NK-92 treated with Interleukin-12 subunit alpha and Interleukin-12 subunit beta, amount 100 ng/mL, for 24 hours (cell line): ENCODE measurements around the gene PARP14.
"Not testable (repeated sequence)": the region's sequence is repeated elsewhere in the genome, so short reads cannot be mapped to it uniquely, and the experiment has no call there.

Source experiments
- DNase-seq: peaks from one replicate; lab custom pipeline; 2025; lab: John Stamatoyannopoulos, UW

PARP14 gene

DNA sequence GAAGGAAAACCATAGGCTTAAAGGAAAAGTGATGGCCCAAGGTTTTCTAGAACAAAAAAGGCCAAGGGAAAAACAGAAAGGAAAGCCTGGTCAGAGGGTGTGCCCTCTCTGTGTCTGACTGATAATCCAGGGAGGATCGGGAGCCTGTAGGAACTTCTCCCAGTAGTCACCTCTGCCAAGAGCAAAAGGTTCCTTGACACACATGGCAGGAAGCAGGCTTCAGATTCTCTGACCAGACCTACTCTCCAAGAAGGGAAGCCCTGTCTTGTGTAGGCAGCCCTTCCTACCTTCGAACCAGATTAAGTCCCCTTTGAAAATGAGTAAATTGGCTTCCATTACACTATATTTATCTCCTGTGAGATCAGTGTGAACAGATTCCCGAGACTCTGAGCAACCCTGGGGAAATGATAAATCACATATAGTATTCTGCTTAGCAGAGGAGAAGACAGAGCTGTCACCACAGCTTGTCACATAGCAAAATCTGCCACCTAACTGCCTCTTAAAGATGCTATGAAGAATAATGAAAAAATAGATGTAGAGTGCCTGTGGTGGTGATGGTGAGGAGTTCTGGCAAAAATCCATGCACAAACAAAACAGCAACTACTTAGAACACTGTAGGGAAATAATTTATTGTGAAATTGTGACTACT is 38.8 kb downstream of the PARP14 start:
- no peak for DNase-seq

DNA sequence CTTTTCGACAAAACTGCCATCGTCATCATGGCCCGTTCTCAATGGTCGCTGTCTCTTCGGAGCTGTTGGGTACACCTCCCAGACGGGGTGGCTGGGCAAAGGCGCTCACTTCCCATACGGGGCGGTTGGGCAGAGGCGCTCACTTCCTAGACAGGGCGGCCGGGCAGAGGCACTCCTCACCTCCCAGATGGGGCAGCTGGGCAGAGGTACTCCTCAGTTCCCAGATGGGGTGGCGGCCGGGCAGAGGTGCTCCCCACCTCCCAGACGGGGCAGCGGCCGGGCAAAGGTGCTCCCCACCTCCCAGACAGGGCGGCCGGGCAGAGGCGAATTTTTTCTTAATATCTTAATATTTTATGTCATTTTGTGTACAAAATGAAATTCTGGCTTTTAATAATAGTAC is 44.5 kb downstream of the PARP14 start:
- DNase-seq, result no peak

DNA sequence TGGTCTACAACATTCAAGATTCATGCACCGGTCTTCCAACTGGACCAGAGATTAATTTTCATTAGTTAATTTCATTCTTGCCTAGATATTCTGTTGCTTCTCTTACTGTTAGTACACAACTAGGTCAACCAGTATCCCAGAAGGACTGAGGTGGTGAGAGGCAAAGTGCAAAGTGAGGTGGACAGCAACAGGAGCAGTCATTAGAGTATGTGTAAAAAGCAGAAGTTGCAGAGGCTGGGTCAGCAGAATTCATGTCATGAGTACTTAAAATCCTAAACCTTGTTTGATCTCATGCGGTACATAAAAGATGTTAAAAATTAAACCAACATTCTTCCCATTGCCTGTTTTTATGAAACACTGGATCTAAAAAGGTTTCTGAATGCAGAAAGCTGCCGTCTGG is 46.7 kb downstream of the PARP14 start:
- DNase-seq, result no peak

DNA sequence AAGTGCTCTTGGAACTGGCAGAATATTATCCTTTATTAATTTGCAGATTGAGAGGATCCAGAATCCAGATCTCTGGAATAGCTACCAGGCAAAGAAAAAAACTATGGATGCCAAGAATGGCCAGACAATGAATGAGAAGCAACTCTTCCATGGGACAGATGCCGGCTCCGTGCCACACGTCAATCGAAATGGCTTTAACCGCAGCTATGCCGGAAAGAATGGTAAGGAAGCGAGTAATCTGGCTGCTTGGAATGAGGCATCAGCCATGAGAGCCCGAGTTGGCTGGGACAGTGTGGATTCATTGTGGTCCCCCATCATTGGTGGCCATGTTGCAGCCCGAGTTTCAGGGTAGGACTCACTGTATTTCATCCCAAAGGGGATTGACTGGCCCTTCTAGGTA is 47.1 kb downstream of the PARP14 start:
- DNase-seq, result no peak

DNA sequence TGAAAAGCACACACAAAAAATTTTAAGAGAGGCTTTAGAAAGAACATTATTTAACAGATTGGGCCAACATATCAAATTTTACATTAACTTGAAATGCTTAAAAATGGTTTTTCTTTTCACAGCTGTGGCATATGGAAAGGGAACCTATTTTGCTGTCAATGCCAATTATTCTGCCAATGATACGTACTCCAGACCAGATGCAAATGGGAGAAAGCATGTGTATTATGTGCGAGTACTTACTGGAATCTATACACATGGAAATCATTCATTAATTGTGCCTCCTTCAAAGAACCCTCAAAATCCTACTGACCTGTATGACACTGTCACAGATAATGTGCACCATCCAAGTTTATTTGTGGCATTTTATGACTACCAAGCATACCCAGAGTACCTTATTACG is 47.5 kb downstream of the PARP14 start:
- no peak for DNase-seq

DNA sequence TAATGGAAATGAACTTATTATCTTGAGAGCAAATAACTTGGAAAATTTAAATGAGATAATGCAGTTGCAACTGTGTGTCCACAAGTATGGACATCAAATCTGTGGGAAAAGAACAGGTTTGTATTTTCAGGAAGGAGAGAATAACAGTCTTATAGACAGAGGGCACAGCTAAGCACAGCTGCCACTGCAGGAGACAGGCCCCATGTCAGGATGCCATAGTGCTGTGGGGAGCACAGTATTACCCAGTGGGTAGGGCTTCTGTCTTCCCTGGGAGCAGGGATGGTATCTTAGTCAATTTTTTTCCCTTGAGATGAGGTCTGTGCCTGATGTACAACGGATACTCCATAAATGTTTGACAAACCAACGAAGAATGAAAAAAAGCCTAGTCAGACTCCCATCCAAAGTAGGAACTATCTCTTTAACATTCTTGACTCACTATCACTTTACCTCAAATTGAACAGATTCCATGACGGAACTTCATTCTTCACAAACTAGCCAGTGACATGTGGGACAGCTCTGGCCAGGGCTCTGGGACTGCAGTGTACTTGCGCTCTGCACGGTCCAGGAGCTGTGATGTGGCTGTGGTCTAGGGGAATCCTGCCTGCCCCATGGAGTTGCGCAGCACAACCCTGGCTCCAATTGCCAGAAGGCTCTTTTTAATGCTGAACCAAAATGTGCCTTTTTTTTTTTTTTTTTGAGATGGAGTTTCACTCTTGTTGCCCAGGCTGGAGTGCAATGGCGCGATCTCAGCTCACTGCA is 48.3 kb downstream of the PARP14 start:
- no peak for DNase-seq

DNA sequence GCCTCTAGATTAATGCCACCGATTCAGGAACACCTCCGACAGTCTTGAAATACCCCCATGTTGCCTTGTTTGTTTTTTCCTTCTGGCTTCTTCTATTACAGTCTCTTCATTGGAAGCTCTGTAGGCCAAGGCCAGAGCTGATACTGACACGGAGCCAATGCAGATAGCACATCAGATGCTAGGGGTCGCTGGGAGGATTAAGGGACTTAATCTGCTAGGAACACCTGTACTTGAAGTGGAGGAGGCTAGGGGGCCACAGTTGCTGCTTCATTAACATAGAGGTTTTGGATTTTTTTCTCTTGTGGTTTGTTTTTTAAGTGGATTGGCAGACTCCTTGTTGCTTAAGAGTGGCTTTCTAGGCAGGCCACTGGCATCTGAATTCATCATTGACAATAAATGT is 49.6 kb downstream of the PARP14 start:
- no peak for DNase-seq

DNA sequence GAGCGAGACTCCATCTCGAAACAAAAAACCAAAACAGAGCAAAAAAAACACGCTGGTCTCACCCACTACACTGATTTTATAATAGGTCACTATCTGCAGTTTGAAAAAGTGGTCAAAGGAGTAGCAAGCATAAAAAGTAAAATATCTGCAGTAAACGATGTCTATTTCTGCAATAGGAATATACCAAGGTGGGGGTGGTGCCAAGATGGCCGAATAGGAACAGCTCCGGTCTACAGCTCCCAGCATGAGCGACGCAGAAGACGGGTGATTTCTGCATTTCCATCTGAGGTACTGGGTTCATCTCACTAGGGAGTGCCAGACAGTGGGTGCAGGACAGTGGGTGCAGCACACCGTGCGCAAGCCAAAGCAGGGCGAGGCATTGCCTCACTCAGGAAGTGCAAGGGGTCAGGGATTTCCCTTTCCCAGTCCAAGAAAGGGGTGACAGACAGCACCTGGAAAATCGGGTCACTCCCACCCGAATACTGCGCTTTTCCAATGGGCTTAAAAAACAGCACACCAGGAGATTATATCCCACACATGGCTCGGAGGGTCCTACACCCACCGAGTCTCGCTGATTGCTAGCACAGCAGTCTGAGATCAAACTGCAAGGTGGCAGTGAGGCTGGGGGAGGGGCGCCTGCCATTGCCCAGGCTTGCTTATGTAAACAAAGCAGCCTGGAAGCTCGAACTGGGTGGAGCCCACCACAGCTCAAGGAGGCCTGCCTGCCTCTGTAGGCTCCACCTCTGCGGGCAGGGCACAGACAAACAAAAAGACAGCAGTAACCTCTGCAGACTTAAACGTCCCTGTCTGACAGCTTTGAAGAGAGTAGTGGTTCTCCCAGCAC is 52.3 kb downstream of the PARP14 start:
- not testable (repeated sequence) for DNase-seq

DNA sequence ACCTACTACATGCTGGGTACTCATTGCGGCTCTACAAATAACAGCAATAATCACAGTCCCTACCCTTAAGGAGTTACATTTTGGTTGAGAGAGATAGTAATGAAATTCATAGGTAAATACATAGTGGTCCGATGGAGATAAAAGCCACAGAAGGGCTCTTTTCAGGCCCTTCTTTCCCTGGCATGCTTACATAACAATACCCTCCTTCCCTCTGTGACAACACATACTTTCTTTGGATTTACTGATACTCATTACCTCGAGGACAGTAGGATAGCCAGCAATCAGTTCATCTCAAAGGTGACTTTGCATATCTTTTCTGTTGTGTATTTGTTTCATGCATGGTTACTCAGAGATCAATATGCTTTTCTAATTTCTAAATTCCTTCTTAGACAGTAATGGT is 58.5 kb downstream of the PARP14 start:
- DNase-seq, result no peak

DNA sequence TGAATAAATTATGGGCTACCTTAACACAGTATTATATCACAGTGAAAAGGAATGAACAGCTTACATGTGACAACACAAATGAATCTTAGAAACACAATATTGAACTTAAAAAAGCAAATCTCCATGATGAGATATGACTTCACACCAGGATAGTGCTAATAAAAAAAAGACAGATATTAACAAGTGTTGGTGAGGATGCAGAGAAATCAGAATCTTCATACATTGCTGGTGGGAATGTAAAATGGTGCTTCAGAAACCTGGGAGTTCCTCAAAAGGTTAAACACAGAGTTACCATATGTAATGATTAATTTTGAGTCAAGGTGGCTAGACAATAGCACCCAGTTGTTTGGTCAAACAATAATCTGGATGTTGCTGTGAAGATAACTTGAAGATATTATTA is 61.6 kb downstream of the PARP14 start:
- no peak for DNase-seq

DNA sequence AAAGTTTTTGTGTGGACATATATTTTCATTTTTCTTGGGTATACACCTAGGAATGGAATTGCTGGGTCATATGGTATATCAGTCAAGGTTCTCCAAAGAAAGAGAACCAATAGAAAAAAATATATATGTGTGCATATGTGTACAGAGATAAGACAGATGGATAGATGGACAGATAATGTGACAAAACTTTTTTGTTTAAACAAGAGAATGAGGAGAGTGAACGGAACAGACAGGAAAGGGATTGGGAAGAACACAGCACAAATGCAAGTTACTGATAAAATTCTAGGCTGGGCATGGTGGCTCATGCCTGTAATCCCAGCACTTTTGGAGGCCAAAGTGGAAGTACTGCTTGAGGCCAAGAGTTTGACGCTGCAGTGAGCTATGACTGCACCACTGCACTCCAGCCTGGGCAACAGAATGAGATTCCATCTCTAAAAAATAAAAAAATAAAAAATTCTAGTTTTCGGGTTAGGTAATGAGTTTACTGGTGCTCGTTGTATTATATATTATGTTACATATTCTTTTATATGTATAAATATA is 63.0 kb downstream of the PARP14 start:
- DNase-seq, result no peak

DNA sequence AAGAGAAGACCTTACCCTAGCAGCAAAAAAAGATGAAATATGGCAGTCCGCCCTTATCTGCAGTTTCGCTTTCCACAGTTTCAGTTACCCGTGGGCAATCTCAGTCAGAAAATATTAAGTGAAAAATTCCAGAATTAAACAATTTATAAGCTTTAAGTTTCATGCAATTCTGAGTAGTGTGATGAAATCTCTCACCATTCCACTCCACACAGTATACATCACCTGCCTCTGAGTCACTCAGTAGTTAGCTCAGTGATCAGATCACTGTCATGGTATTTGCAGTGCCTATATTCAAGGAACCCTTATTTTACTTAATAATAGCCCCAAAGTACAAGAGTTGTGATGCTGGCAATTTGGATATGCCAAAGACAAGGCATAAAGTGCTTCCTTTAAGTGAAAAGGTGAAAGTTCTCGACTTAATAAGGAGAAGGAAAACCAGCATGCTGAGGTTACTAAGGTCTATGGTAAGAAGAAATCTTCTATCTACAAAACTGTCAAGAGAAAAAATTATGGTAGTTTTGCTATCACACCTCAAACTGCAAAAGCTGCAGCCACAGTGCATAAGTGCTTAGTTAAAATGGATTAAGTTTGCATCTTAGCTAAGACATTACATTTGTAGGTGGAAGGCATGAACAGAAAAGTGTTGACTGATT is 64.9 kb downstream of the PARP14 start:
- DNase-seq, result no peak

DNA sequence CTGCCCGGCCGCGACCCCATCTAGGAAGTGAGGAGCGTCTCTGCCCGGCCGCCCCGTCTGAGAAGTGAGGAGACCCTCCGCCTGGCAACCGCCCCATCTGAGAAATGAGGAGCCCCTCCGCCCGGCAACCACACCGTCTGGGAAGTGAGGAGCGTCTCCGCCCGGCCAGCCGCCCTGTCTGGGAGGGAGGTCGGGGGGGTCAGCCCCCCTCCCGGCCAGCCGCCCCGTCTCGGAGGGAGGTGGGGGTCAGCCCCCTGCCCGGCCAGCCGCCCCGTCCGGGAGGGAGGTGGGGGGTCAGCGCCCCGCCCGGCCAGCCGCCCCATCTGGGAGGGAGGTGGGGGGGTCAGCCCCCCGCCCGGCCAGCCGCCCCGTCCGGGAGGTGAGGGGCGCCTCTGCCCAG is 66.7 kb downstream of the PARP14 start:
- not testable (repeated sequence) for DNase-seq

DNA sequence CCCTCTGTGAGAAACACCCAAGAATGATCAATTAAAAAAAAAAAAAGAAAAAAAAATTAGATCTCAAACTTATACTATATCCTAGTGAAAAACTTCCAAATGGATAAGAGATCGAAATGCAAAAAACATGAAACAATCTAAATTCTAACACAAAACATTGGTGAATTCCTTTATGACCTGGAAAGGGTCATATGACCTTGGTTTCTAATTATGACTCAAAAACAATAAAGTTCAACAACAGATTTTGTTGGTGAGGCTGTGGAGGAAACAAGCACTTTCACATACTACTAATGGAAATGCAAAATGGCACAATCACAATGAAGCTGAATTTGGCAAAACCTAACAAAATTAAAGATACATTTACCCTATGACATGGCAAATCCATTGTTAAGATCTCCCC is 67.7 kb downstream of the PARP14 start:
- DNase-seq, result no peak

DNA sequence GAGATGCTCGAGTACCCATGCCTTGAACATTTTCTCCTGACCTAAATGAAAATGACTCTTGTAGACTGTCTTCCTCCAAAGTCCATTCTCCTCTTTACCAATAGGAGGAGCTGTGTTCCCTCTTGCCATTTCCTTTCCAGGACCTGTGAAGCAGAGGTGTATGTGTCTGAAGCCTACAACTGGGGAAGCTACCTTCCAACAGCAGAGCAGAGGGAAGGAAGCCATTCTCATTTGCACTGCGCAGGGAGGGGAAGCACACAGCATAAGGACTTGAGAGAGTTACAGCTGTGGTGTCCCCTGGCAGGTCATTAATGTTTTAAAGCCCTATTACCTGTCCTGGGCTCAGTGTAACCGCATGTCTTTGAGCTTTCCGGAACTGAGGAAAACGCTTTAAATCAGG is 74.3 kb downstream of the PARP14 start:
- no peak for DNase-seq

DNA sequence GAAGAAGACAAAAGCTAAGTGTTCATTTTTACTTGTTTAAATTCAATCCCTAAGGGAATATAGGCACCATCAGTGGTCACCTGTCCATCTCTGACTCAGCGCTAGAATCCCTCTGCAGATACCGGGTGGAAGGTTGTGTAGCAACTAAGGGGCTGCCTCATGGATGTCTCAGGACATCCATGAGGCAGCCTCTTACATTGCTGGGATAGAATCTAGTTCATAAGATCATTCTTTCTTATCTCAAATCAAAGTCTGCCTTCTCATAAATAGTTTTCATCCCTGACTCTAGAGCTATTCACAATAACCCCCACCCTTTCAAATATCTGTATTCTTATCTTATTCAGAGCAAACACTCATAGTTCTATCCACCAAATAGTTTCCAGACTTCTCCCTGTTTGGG is 74.9 kb downstream of the PARP14 start:
- DNase-seq, result no peak

DNA sequence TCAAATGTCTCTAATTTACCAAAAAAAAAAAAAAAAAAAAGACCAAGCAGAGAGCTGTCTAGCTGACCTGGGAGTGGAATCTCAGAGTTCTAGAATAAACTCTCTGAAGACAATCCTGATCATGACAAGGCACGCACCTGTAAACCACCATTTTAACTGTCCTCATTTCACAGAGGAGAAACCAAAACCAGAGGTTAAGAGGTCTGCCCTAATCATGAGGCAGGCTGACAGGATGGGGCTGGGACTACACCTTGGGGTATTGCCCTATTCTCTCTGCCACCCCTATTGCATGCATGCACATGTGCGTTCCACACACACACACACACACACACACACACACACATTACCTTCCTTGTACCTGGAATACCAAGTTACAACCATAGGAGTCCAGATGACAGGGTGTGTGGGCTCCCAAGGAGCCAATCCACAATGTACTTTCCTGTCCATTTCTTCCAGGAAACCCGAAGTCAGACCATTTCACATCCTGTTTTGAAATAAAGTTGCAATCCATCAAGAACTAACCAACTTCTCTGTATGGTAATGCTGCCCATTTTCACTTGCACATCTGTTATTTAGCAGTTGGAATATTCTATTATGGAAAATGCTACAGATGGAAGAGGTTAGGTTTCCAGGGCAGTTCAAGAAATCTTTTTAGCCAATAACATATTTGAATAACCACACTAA is 78.4 kb downstream of the PARP14 start:
- DNase-seq, result no peak

DNA sequence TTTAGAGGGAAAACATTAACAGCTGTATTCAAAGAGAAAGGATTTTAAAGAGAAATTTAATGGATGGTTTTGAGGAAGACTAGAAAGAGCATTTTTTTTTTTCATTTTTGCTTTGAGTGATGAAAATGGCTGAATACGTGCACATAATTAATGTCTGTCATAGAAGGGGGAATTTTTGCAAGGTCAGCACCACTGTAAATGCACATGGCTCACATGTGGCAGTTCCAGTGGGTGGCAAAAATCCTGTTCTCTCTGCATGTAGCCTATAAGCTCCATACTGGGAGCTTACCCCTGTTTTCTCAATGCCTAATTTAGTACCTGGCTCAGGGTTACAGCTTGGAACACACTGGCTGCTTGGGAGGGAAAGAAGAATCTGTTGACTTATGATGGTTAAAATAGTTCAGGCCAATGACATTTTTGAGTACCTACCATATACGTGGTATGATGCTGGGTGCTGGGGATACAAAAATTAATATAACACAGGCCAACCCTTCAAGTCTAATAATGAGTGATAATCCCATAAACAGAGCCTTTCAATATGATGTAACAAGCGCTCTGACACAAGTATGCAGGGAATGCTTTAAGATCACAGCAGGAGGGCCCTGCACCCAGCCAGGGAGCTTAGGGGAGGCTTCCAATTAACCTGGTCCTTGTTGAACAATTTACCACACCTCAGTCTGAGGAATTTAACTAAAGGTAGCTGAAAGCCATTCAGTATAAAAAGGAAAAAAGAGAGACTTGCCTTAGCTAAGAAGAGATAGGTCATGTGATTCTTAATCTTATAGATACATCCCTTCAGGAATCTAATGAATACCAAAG is 80.0 kb downstream of the PARP14 start:
- no peak for DNase-seq

DNA sequence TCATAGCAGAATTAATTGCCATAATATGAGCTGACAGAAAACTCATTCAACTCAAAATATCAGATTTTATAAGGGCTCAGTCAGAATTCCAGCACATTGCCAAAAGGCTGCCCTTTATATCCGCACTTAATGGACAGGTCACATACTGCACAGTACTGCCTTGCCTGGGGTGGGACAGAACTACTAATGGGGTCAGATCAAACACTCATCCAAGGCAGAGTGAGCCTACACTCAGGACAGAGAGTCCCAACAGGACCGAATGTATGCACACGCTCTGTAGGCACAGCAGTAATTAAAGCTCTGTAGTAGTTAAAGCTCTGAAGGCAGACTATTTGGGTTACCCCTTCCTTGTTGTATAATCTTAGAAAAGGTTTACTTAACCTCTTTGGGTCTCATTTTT is 85.8 kb downstream of the PARP14 start:
- DNase-seq, result no peak

DNA sequence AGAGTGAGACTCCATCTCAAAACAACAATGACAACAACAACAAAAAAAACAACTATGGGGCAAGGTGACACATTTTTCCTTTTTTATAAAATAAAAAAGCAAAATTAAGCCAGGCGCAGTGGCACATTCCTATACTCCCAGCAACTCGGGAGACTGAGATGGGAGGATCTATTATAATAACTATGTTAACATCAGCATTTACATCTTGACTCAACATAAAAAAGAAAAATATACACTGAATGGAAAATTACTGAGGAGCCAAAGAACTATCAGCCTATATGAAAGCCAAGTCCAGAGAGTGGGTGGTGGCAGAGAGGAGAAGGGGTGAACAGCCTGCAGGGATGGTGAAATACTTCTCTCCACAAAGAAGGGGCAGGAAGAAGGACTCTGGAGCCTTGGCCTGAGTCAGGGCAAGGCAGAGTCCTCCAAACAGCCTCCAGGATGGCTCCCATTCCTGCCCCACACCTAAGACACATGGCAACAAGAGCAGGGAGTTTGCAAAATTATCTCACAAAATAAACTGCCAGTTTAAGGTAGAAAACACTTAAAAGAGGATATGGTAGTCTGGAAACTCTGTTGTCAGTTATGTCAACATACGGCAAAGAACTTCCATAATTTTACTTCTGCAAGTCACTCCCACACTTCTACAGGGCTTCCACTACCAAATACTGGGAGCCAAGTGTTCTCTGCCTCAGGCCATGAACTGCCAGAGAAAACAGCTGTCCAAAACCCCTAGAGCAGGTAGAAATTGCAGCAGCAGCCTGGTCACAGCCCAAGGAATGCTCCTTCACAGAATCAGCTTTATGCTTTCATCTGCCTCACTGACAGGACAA is 87.1 kb downstream of the PARP14 start:
- DNase-seq, result no peak
